ENCODE measurements around the gene GABRB1.

The GABRB1 gene

GRCh38 chr4:47463235-47463956 is 432.0 kb downstream of the GABRB1 start, which contains the start of gene COMMD8:
TSS of gene COMMD8 (minus strand) at chr4:47463702. CDS start at chr4:47463651, 51 bp downstream.
- Histone ChIP-seq H3K4me1 (ENCODE audit: control insufficient read depth, low read depth, low read length) (no peaks in the 10 kb centered on the region), H3K23ac (ENCODE audit: low read length) (no peak within 1 kb of the TSS), H2BK120ac (ENCODE audit: low read depth, low read length) (no peak within 1 kb of the TSS), H3K18ac (ENCODE audit: low read length) (no peak within 1 kb of the TSS), H3K27ac (ENCODE audit: low read depth, low read length) (peak within 1 kb of the TSS; percentile 3), H2BK15ac (replicated peaks; ENCODE audit: low read depth) (no peak within 1 kb of the TSS), H3K4ac (ENCODE audit: low read depth, low read length) (no peak within 1 kb of the TSS), H4K5ac (ENCODE audit: low read length) (no peak within 1 kb of the TSS), H3K79me1 (ENCODE audit: low read length) (no peaks in the 10 kb centered on the region), H3K4me3 (ENCODE audit: low read length) (peak within 1 kb of the TSS; percentile 74), H4K8ac (ENCODE audit: low read depth, low read length) (no peak within 1 kb of the TSS), H3K27me3 (ENCODE audit: insufficient read depth, low read length, poor library complexity) (no peaks in the 10 kb centered on the region), H3K56ac (ENCODE audit: low read length) (peak within 1 kb of the TSS; percentile 84), H2BK5ac (ENCODE audit: low read length) (no peak within 1 kb of the TSS), H3K36me3 (ENCODE audit: control insufficient read depth, insufficient read depth, low read length) (no peaks in the 10 kb centered on the region), H2AK5ac (ENCODE audit: low read length) (no peak within 1 kb of the TSS), H3K4me2 (ENCODE audit: low read length) (peak within 1 kb of the TSS; percentile 79), H3K9ac (ENCODE audit: low read length) (peak within 1 kb of the TSS; percentile 69), H3K79me2 (ENCODE audit: control insufficient read depth, insufficient read depth, low read length) (no peaks in the 10 kb centered on the region)
- WGBS (ENCODE audit: extremely low coverage, insufficient coverage, low lambda C conversion rate), result no CpG with 5 or more reads among the region's 51 CpGs
- peak; percentile 99 for DNase-seq

GRCh38 chr4:47465004-47465403 is 433.6 kb downstream of the GABRB1 start:
- no peak overlapping the region for H2AK5ac ChIP-seq (ENCODE audit: low read length)
- no CpG with 5 or more reads among the region's 2 CpGs for WGBS (ENCODE audit: extremely low coverage, insufficient coverage, low lambda C conversion rate)
- no peak overlapping the region for H4K5ac ChIP-seq (ENCODE audit: low read length)
- no peak overlapping the region for H2BK15ac ChIP-seq (replicated peaks; ENCODE audit: low read depth)
- no peaks in the 10 kb centered on the region for H3K27me3 ChIP-seq (ENCODE audit: insufficient read depth, low read length, poor library complexity)
- H3K36me3 ChIP-seq (ENCODE audit: control insufficient read depth, insufficient read depth, low read length), result no peaks in the 10 kb centered on the region
- H4K8ac ChIP-seq (ENCODE audit: low read depth, low read length), result no peak overlapping the region
- no peak overlapping the region for H3K4me3 ChIP-seq (ENCODE audit: low read length)
- DNase-seq, result no peak
- no peak overlapping the region for H3K56ac ChIP-seq (ENCODE audit: low read length)
- no peak overlapping the region for H3K18ac ChIP-seq (ENCODE audit: low read length)
- no peaks in the 10 kb centered on the region for H3K79me1 ChIP-seq (ENCODE audit: low read length)
- H3K23ac ChIP-seq (ENCODE audit: low read length), result no peak overlapping the region
- H3K4me2 ChIP-seq (ENCODE audit: low read length), result no peak overlapping the region
- H2BK120ac ChIP-seq (ENCODE audit: low read depth, low read length), result no peak overlapping the region
- H3K4ac ChIP-seq (ENCODE audit: low read depth, low read length), result no peak overlapping the region
- H3K9ac ChIP-seq (ENCODE audit: low read length), result no peak overlapping the region
- no peaks in the 10 kb centered on the region for H3K4me1 ChIP-seq (ENCODE audit: control insufficient read depth, low read depth, low read length)
- H3K27ac ChIP-seq (ENCODE audit: low read depth, low read length), result no peak overlapping the region
- H3K79me2 ChIP-seq (ENCODE audit: control insufficient read depth, insufficient read depth, low read length), result no peaks in the 10 kb centered on the region
- H2BK5ac ChIP-seq (ENCODE audit: low read length), result no peak overlapping the region

GRCh38 chr4:47466056-47466785 is 434.9 kb downstream of the GABRB1 start:
- no peak for DNase-seq

GRCh38 chr4:47468706-47469365 is 437.5 kb downstream of the GABRB1 start:
- Histone ChIP-seq H3K23ac (ENCODE audit: low read length) (no peak overlapping the region), H2BK5ac (ENCODE audit: low read length) (no peak overlapping the region), H3K79me1 (ENCODE audit: low read length) (no peaks in the 10 kb centered on the region), H3K4me2 (ENCODE audit: low read length) (no peak overlapping the region), H3K9ac (ENCODE audit: low read length) (no peak overlapping the region), H4K8ac (ENCODE audit: low read depth, low read length) (no peak overlapping the region), H3K56ac (ENCODE audit: low read length) (no peak overlapping the region), H4K5ac (ENCODE audit: low read length) (no peak overlapping the region), H3K4ac (ENCODE audit: low read depth, low read length) (no peak overlapping the region), H3K79me2 (ENCODE audit: control insufficient read depth, insufficient read depth, low read length) (no peaks in the 10 kb centered on the region), H2AK5ac (ENCODE audit: low read length) (no peak overlapping the region), H2BK120ac (ENCODE audit: low read depth, low read length) (no peak overlapping the region), H3K4me3 (ENCODE audit: low read length) (no peak overlapping the region), H2BK15ac (replicated peaks; ENCODE audit: low read depth) (no peak overlapping the region), H3K27me3 (ENCODE audit: insufficient read depth, low read length, poor library complexity) (no peaks in the 10 kb centered on the region), H3K4me1 (ENCODE audit: control insufficient read depth, low read depth, low read length) (no peaks in the 10 kb centered on the region), H3K27ac (ENCODE audit: low read depth, low read length) (no peak overlapping the region), H3K18ac (ENCODE audit: low read length) (no peak overlapping the region), H3K36me3 (ENCODE audit: control insufficient read depth, insufficient read depth, low read length) (no peaks in the 10 kb centered on the region)
- no CpG with 5 or more reads among the region's 6 CpGs for WGBS (ENCODE audit: extremely low coverage, insufficient coverage, low lambda C conversion rate)
- DNase-seq, result peak; percentile 27

More at GRCh38 chr4:47466056-47466785, 434.9 kb downstream of the GABRB1 start:
- H3K9ac ChIP-seq (ENCODE audit: low read length), result no peak overlapping the region
- H2BK15ac ChIP-seq (replicated peaks; ENCODE audit: low read depth), result no peak overlapping the region
- H2AK5ac ChIP-seq (ENCODE audit: low read length), result no peak overlapping the region
- H3K4ac ChIP-seq (ENCODE audit: low read depth, low read length), result no peak overlapping the region
- H3K27ac ChIP-seq (ENCODE audit: low read depth, low read length), result no peak overlapping the region
- no peaks in the 10 kb centered on the region for H3K27me3 ChIP-seq (ENCODE audit: insufficient read depth, low read length, poor library complexity)
- H4K5ac ChIP-seq (ENCODE audit: low read length), result no peak overlapping the region
- H3K56ac ChIP-seq (ENCODE audit: low read length), result no peak overlapping the region
- H3K4me1 ChIP-seq (ENCODE audit: control insufficient read depth, low read depth, low read length), result no peaks in the 10 kb centered on the region
- no peak overlapping the region for H2BK5ac ChIP-seq (ENCODE audit: low read length)
- no peaks in the 10 kb centered on the region for H3K79me1 ChIP-seq (ENCODE audit: low read length)
- H3K79me2 ChIP-seq (ENCODE audit: control insufficient read depth, insufficient read depth, low read length), result no peaks in the 10 kb centered on the region
- H3K4me3 ChIP-seq (ENCODE audit: low read length), result no peak overlapping the region
- no peak overlapping the region for H3K4me2 ChIP-seq (ENCODE audit: low read length)
- no peak overlapping the region for H3K23ac ChIP-seq (ENCODE audit: low read length)
- no peak overlapping the region for H4K8ac ChIP-seq (ENCODE audit: low read depth, low read length)
- no CpG with 5 or more reads among the region's 2 CpGs for WGBS (ENCODE audit: extremely low coverage, insufficient coverage, low lambda C conversion rate)
- H3K18ac ChIP-seq (ENCODE audit: low read length), result no peak overlapping the region
- no peak overlapping the region for H2BK120ac ChIP-seq (ENCODE audit: low read depth, low read length)
- no peaks in the 10 kb centered on the region for H3K36me3 ChIP-seq (ENCODE audit: control insufficient read depth, insufficient read depth, low read length)

GRCh38 chr4:47469951-47470350 is 438.6 kb downstream of the GABRB1 start:
- H3K18ac ChIP-seq (ENCODE audit: low read length), result no peak overlapping the region
- H3K79me2 ChIP-seq (ENCODE audit: control insufficient read depth, insufficient read depth, low read length), result no peaks in the 10 kb centered on the region
- no peak overlapping the region for H3K9ac ChIP-seq (ENCODE audit: low read length)
- no peaks in the 10 kb centered on the region for H3K4me1 ChIP-seq (ENCODE audit: control insufficient read depth, low read depth, low read length)
- H4K5ac ChIP-seq (ENCODE audit: low read length), result no peak overlapping the region
- H3K27ac ChIP-seq (ENCODE audit: low read depth, low read length), result no peak overlapping the region
- H3K4me2 ChIP-seq (ENCODE audit: low read length), result no peak overlapping the region
- H3K27me3 ChIP-seq (ENCODE audit: insufficient read depth, low read length, poor library complexity), result no peaks in the 10 kb centered on the region
- H3K56ac ChIP-seq (ENCODE audit: low read length), result no peak overlapping the region
- no CpG with 5 or more reads among the region's 3 CpGs for WGBS (ENCODE audit: extremely low coverage, insufficient coverage, low lambda C conversion rate)
- H3K4ac ChIP-seq (ENCODE audit: low read depth, low read length), result no peak overlapping the region
- H2AK5ac ChIP-seq (ENCODE audit: low read length), result no peak overlapping the region
- no peak overlapping the region for H2BK15ac ChIP-seq (replicated peaks; ENCODE audit: low read depth)
- no peak overlapping the region for H3K23ac ChIP-seq (ENCODE audit: low read length)
- no peaks in the 10 kb centered on the region for H3K79me1 ChIP-seq (ENCODE audit: low read length)
- H2BK120ac ChIP-seq (ENCODE audit: low read depth, low read length), result no peak overlapping the region
- H4K8ac ChIP-seq (ENCODE audit: low read depth, low read length), result no peak overlapping the region
- H3K4me3 ChIP-seq (ENCODE audit: low read length), result no peak overlapping the region
- no peak overlapping the region for H2BK5ac ChIP-seq (ENCODE audit: low read length)
- no peaks in the 10 kb centered on the region for H3K36me3 ChIP-seq (ENCODE audit: control insufficient read depth, insufficient read depth, low read length)
- DNase-seq, result no peak

Measured in mesendoderm (in vitro differentiated cells).